Neural crest cell (in vitro differentiated cells): Measurements from ENCODE around the gene CMTR1. TPM values are rescaled to one million over a fixed set of nuclear protein-coding genes. Genes with fewer than 3 reads are reported as not detected.

Source experiments
- DNase-seq: peaks from one replicate; pipeline ENCODE4 v3.0.0; 2021; ENCODE audit warnings: low read depth, mixed read lengths, low spot score
- H3K27ac Mint-ChIP-seq: one replicate; pipeline ENCODE4 v1.8.0; 2021; ENCODE audit warnings: mild to moderate bottlenecking, mixed read lengths; ENCODE audit not compliant: unreplicated experiment
- H3K27me3 Mint-ChIP-seq: 2 replicates; pipeline ENCODE4 v1.8.0; 2021; ENCODE audit warnings: low read depth, mild to moderate bottlenecking, mixed read lengths
- H3K36me3 Mint-ChIP-seq: 2 replicates; pipeline ENCODE4 v1.8.0; 2021; ENCODE audit warnings: low read depth, mild to moderate bottlenecking, mixed read lengths
- H3K4me1 Mint-ChIP-seq: 2 replicates; pipeline ENCODE4 v1.8.0; 2021; ENCODE audit warnings: mixed read lengths
- H3K4me3 Mint-ChIP-seq: one replicate; pipeline ENCODE4 v1.8.0; 2021; ENCODE audit warnings: mild to moderate bottlenecking, mixed read lengths
- H3K9me3 Mint-ChIP-seq: 2 replicates; pipeline ENCODE4 v1.8.0; 2021; ENCODE audit warnings: mixed read lengths
- total RNA-seq: library from RNA; stranded (reverse); gene quantifications from 2 replicates; pipeline ENCODE4 v1.2.1, GENCODE V29; 2021
- TF ChIP-seq, protein P1 (sequence below): fragments of 200-600 bp; sonication (generic); conservative IDR thresholded peaks from 2 replicates; pipeline ENCODE4 v1.5.0; 2021; ENCODE audit warnings: antibody characterized with exemption, mild to moderate bottlenecking

Gene CMTR1
- total RNA-seq, 1 donor from 2014 or later: 51.0 TPM

DNA sequence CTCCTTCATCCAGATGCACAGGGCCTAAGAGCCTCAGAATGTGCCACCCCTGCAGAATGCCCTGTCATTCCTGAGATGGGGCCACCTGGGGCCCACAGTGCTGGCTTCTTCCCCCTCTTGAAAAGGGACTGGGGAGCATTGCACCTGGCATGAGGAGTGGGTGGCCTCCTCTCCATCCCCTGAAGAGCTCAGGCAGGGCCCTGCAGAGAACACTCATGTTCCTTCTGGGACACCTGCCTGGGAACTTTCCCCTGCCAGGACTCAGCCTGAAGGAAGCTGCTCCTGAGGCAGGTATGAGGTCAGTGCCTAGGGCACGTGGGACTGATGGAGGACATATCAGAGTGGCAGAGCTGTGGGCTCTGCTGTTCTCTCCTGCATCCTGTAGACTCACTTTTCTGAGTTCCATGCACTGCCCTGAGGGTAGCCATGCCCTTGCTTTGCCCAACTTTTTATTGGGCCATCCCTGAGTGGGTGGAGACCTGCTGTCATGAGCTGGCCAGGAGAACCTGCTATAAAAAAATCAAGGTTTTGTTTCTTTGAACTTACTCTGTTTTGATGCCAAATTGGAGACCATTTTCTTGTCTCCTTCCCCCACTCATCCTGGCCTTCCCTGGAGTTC lies 47.2 kb downstream of the CMTR1 start:
- no peaks in the 10 kb centered on the region for H3K36me3 Mint-ChIP-seq
- H3K27me3 Mint-ChIP-seq: no peaks in the 10 kb centered on the region
- H3K27ac Mint-ChIP-seq: no peak overlapping the region
- H3K4me1 Mint-ChIP-seq: peaks cover 30% of the 10 kb centered on the region
- DNase-seq: no peak
- TF ChIP-seq, protein P1, sequence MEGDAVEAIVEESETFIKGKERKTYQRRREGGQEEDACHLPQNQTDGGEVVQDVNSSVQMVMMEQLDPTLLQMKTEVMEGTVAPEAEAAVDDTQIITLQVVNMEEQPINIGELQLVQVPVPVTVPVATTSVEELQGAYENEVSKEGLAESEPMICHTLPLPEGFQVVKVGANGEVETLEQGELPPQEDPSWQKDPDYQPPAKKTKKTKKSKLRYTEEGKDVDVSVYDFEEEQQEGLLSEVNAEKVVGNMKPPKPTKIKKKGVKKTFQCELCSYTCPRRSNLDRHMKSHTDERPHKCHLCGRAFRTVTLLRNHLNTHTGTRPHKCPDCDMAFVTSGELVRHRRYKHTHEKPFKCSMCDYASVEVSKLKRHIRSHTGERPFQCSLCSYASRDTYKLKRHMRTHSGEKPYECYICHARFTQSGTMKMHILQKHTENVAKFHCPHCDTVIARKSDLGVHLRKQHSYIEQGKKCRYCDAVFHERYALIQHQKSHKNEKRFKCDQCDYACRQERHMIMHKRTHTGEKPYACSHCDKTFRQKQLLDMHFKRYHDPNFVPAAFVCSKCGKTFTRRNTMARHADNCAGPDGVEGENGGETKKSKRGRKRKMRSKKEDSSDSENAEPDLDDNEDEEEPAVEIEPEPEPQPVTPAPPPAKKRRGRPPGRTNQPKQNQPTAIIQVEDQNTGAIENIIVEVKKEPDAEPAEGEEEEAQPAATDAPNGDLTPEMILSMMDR: no peak
- no peaks in the 10 kb centered on the region for H3K9me3 Mint-ChIP-seq
- no peak overlapping the region for H3K4me3 Mint-ChIP-seq

- H3K4me3 Mint-ChIP-seq: peak overlapping the region; percentile 2
- H3K27me3 Mint-ChIP-seq: no peaks in the 10 kb centered on the region
- TF ChIP-seq, protein P1: no peak
- no peaks in the 10 kb centered on the region for H3K9me3 Mint-ChIP-seq
- no peak for DNase-seq
- peak overlapping the region; percentile 89 for H3K27ac Mint-ChIP-seq
- no peaks in the 10 kb centered on the region for H3K36me3 Mint-ChIP-seq
- H3K4me1 Mint-ChIP-seq: peaks cover 30% of the 10 kb centered on the region
Measured at GRCh38 chr6:37480951-37481534, 48.0 kb downstream of the CMTR1 start.

DNA sequence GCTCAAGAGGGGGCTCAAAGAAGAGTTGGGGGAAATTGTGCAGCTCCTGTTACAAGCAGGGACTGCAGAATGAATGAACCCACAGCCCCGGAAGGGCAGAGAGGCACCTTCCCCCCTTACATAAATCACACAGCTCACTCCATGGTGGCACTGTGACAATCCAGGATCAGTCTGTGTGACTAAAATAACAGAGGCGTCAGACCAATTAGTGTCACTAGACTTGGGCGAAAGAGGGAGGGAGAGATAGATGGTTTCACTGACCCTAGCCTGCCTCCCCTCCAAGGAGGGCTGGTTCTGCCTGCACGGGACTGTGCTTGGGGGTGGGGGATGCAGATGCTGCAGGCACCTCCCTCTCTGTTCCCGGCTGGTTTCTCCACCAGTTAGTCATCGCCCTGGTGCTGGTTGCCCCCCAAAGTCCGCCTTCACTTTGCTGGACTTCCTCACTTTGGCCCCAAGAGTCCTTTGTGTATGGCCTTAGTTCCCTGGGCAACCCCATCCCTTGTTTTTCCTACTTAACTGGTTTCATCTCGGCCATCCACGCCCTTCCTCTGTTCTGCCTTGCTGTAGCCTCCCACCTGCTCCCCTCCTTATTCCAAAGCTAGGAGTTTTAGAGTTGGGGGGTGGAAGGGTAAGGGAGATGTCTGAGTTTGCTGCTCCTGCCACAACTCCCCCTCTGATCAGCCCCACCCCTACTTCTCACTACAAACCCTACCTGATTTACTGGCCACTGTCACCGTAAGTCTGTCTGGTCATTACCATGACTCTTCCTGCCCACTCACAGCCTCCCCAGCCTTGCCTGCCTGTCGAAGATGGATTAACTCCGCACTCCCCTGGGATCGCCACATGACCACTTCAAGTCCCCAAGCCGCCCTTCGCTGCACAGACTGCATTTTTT lies 48.9 kb downstream of the CMTR1 start:
- no peak for DNase-seq
- Mint-ChIP-seq H3K36me3 (no peaks in the 10 kb centered on the region), H3K4me3 (peak overlapping the region; percentile 45), H3K9me3 (no peaks in the 10 kb centered on the region), H3K27ac (peak overlapping the region; percentile 89), H3K4me1 (peaks cover 26% of the 10 kb centered on the region), H3K27me3 (no peaks in the 10 kb centered on the region)
- TF ChIP-seq, protein P1: no peak

- DNase-seq: no peak
- no peaks in the 10 kb centered on the region for H3K9me3 Mint-ChIP-seq
- peaks cover 27% of the 10 kb centered on the region for H3K4me1 Mint-ChIP-seq
- H3K27ac Mint-ChIP-seq: peak overlapping the region; percentile 50
- H3K4me3 Mint-ChIP-seq: peak overlapping the region; percentile 45
- H3K27me3 Mint-ChIP-seq: no peaks in the 10 kb centered on the region
- H3K36me3 Mint-ChIP-seq: no peaks in the 10 kb centered on the region
- TF ChIP-seq, protein P1: no peak
Measured at GRCh38 chr6:37482606-37483251, 49.7 kb downstream of the CMTR1 start.

- no peak overlapping the region for H3K4me3 Mint-ChIP-seq
- H3K27me3 Mint-ChIP-seq: no peaks in the 10 kb centered on the region
- H3K9me3 Mint-ChIP-seq: no peaks in the 10 kb centered on the region
- DNase-seq: no peak
- TF ChIP-seq, protein P1: no peak
- H3K27ac Mint-ChIP-seq: peak overlapping the region; percentile 50
- no peaks in the 10 kb centered on the region for H3K36me3 Mint-ChIP-seq
- H3K4me1 Mint-ChIP-seq: peaks cover 33% of the 10 kb centered on the region
Measured at GRCh38 chr6:37483252-37483901, 50.4 kb downstream of the CMTR1 start.
